SKM-1 treated with dmso at 0.1 percent for 144 hours (cell line): ENCODE measurements around the gene PCBP4.

ENCODE experiments used
- DNase-seq: peaks from one replicate; lab custom pipeline; 2025; ENCODE audit not compliant: unreplicated experiment; lab: John Stamatoyannopoulos, UW

PCBP4 gene

GRCh38 chr3:51967384-51968169 is at the start of gene PCBP4:
PCBP4 (minus strand) TSS chr3:51967454; CDS start chr3:51961240, 6,214 bp downstream.
- DNase-seq = no peak

GRCh38 chr3:52015438-52016228 is 48.4 kb upstream of the PCBP4 start:
- DNase-seq = no peak

GRCh38 chr3:52014613-52015012 is 47.4 kb upstream of the PCBP4 start:
- no peak for DNase-seq

- no peak for DNase-seq
Measured at GRCh38 chr3:52013802-52014598, 46.7 kb upstream of the PCBP4 start.

GRCh38 chr3:52012699-52013098 is 45.4 kb upstream of the PCBP4 start:
- no peak for DNase-seq

- no peak for DNase-seq
Measured at GRCh38 chr3:52010431-52010830, 43.2 kb upstream of the PCBP4 start.

GRCh38 chr3:52007291-52007690 is 40.0 kb upstream of the PCBP4 start:
- no peak for DNase-seq

GRCh38 chr3:52006820-52007133 is 39.5 kb upstream of the PCBP4 start:
- no peak for DNase-seq

GRCh38 chr3:52006017-52006819 is 39.0 kb upstream of the PCBP4 start:
- peak; percentile 41 for DNase-seq

GRCh38 chr3:52005571-52005986 is 38.3 kb upstream of the PCBP4 start:
- DNase-seq = no peak

- DNase-seq = no peak
Measured at GRCh38 chr3:52004906-52005395, 37.7 kb upstream of the PCBP4 start.

GRCh38 chr3:52004163-52004787 is 37.0 kb upstream of the PCBP4 start:
- DNase-seq = no peak

- DNase-seq = no peak
Measured at GRCh38 chr3:52002748-52003147, 35.5 kb upstream of the PCBP4 start.

- DNase-seq = peak; percentile 61
Measured at GRCh38 chr3:52001443-52001974, 34.3 kb upstream of the PCBP4 start.

GRCh38 chr3:51999846-52000245 is 32.6 kb upstream of the PCBP4 start:
- no peak for DNase-seq

GRCh38 chr3:51998774-51999173 is 31.5 kb upstream of the PCBP4 start:
- peak; percentile 28 for DNase-seq

- no peak for DNase-seq
Measured at GRCh38 chr3:51997935-51998596, 30.8 kb upstream of the PCBP4 start.

GRCh38 chr3:51997172-51997571 is 29.9 kb upstream of the PCBP4 start:
- DNase-seq = no peak
